ENCODE measurements around the gene ARHGAP15.

DNA sequence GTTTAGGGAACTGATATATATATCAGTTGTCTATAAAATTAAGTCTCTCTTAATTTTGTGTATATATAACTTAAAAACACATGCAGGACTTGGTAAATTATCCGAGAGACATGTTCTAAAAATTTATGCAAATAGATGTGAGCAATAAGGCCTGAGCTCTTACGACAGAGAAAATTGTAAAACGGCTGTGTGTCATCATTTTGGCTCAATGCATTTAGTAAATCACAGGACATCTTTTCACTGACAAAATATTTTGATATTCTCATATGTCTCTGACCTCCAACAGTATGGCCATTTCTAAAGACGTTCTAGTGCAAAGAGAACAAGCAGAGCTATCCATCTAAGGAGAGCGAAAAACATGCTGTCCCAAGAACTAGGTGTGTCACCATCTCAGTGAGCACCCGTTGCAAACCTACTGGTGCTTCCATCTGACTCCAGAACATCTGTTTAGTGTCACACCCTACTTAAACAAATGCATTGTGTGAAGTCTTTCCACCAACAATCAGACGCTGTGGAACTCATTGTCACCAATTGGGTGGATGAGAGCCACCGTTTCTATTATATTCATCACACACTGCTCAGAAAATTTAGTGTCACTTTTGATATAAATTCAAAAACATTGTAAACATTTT lies 108.0 kb downstream of the ARHGAP15 start:
- TF ChIP-seq, protein P1, sequence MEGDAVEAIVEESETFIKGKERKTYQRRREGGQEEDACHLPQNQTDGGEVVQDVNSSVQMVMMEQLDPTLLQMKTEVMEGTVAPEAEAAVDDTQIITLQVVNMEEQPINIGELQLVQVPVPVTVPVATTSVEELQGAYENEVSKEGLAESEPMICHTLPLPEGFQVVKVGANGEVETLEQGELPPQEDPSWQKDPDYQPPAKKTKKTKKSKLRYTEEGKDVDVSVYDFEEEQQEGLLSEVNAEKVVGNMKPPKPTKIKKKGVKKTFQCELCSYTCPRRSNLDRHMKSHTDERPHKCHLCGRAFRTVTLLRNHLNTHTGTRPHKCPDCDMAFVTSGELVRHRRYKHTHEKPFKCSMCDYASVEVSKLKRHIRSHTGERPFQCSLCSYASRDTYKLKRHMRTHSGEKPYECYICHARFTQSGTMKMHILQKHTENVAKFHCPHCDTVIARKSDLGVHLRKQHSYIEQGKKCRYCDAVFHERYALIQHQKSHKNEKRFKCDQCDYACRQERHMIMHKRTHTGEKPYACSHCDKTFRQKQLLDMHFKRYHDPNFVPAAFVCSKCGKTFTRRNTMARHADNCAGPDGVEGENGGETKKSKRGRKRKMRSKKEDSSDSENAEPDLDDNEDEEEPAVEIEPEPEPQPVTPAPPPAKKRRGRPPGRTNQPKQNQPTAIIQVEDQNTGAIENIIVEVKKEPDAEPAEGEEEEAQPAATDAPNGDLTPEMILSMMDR (IDR thresholded peaks at IDR 0.05), result no peak
- no peak for TF ChIP-seq POLR2AphosphoS5 (IDR thresholded peaks at IDR 0.05)
